NT2/D1 (cell line): ENCODE data around the gene LMOD1.

Experiments used
- SUZ12 ChIP-seq: IDR thresholded peaks from 2 replicates; pipeline ENCODE4 v1.6.1; 2011; ENCODE audit not compliant: insufficient read length, insufficient read depth; ENCODE audit errors: extremely low read depth
- YY1 ChIP-seq: IDR thresholded peaks from 2 replicates; pipeline ENCODE4 v1.6.1; 2011; ENCODE audit not compliant: insufficient read length, insufficient read depth
- ZNF274 ChIP-seq: IDR thresholded peaks from 2 replicates; pipeline ENCODE4 v1.6.1; 2011; ENCODE audit warnings: mild to moderate bottlenecking, low read depth, low read length

DNA sequence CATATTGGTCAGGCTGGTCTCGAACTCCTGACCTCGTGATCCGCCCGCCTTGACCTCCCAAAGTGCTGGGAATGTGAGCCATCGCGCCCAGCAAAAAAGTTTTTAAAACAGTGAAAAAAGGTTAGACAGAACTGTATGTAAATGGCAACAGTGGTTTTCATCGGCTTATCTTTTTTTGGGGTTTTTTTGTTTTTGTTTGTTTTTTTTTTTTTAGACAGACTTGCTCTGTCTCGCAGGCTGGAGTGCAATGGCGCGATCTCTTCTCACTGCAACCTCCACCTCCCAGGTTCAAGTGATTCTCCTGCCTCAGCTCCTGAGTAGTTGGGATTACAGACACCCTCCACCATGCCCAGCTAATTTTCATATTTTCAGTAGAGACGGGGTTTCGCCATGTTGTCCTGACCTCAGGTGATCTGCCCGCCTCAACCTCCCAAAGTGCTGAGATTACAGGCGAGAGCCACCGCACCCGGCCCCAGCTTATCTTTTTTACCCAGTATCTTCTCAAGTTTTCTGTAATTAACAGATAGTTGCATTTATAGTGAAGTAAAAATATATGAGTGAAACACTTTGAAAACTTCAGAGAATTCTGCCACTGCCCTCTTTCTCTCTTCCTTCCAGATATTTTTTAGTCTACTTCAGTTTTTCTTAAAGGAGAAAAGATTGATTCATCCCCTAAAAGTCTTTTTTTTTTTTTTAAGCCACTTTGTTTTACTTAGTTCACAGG lies 22.0 kb upstream of the LMOD1 start:
- TF ChIP-seq ZNF274 = no peak
- TF ChIP-seq YY1 = no peak
- TF ChIP-seq SUZ12 = no peak
